SW480 (cell line): Measurements from ENCODE around the gene UHRF2.
A peak's percentile ranks its signal among the peaks of the same experiment; 100 is the strongest.
"Not testable (repeated sequence)": the region's sequence is repeated elsewhere in the genome, so short reads cannot be mapped to it uniquely, and the experiment has no call there.

ENCODE experiments used
- DNase-seq: peaks from one replicate; pipeline ENCODE4 v3.0.0-alpha.2; 2016; ENCODE audit warnings: low spot score

UHRF2 gene

GRCh38 chr9:6428940-6429889 lies 16.2 kb downstream of the UHRF2 start:
- DNase-seq, result no peak

DNA sequence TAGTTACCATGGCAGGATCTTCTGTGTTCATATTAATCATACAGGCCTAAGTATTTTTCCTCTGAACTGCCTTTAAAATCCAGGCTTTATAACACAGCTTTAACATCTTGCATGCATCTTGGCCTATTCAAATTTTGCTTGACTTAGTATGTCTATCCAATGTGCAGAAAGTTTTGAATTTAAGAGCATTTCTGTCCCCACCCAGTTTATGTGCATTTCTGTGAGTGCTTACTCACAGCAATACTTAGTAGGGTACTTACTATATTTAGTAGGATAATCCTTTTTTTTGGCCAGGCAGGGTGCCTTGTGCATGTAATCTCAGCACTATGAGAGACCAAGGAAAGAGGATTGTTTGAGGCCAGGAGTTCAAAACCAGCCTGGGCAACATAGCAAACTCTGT lies 18.0 kb downstream of the UHRF2 start:
- no peak for DNase-seq

DNA sequence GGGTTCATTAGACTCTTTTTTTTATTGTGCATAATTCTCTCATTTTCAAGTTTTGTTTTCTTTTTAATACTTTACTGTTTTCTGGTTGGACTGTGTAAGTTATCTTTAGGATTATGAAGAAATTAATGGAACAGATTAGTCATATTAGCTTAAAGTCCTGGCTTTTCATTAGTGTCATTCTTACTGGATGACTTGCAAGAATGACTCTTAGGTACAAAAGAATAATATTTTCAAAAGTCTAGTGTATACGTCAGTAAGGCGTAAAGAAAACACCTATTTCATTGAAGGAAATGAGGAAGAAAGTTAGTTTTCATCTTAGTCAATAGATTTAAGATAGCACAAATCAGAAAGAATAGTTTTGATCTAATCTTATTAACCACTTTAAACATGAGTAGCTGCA lies 20.4 kb downstream of the UHRF2 start:
- DNase-seq, result no peak

- DNase-seq, result no peak
Observed at GRCh38 chr9:6439051-6439703, 26.2 kb downstream of the UHRF2 start.

DNA sequence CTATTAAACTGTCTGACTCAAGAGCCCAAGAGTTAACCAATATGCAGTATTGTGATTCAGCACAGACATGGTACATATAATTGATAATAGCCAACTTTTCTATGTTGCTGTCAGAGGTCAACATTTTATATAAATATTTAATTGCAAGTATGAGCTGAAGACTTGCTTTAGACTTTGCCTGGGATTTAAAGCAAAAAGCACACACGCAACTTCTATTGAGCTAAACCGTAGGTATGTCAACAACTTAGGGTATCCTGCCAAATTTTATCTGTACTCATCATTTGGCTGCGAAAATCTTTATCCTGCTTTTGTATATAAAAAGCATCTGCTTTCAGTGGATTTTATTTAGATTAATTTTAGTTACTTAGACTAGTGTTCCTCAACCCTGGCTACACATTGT lies 27.4 kb downstream of the UHRF2 start:
- DNase-seq, result no peak

- no peak for DNase-seq
Observed at GRCh38 chr9:6441269-6441668, 28.3 kb downstream of the UHRF2 start.

GRCh38 chr9:6443661-6444060 lies 30.7 kb downstream of the UHRF2 start:
- DNase-seq, result no peak

GRCh38 chr9:6444128-6444527 lies 31.1 kb downstream of the UHRF2 start:
- no peak for DNase-seq

DNA sequence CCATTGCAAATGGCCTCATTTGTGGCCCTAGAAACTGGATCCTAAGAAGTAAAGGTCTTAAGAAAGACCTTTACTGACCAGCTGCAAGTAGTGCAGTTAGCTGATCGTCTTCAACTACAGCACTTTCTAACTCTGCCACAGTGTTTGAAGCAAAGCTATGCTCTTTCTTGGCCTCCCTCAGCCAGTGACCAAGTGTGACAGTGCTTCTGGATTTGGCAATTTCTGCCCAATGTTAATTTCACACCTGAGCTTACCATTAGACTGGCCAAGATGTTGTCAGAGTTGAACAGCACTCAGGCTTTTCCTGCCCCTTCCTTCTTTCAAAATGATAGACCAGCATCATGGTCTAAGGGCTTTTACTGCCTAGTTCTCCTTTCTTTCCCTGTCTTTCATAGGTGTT lies 36.1 kb downstream of the UHRF2 start:
- DNase-seq, result no peak

DNA sequence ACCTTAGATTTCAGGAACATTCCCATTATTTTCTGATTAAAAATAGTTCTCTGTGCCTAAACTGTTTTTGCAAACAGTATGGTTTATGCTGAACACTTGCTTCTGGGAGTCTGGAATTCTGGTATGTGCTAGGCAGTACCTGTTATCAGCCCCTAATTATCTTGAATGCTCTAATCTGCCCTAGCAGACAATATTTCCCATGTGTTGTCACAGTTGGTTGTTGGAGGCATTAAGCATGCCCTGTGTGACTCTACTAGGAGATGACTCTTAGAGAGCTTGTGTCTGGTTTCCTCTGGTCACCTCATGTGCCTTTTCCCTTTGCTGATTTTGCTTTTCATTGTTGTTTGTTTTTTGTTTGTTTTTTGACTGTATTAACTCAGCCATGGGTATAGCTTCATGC lies 36.6 kb downstream of the UHRF2 start:
- DNase-seq, result no peak

- DNase-seq, result no peak
Observed at GRCh38 chr9:6450641-6451375, 37.8 kb downstream of the UHRF2 start.

- DNase-seq, result not testable (repeated sequence)
Observed at GRCh38 chr9:6455292-6455691, 42.3 kb downstream of the UHRF2 start.

GRCh38 chr9:6458704-6459103 lies 45.7 kb downstream of the UHRF2 start:
- not testable (repeated sequence) for DNase-seq

- no peak for DNase-seq
Observed at GRCh38 chr9:6459718-6460117, 46.7 kb downstream of the UHRF2 start.

DNA sequence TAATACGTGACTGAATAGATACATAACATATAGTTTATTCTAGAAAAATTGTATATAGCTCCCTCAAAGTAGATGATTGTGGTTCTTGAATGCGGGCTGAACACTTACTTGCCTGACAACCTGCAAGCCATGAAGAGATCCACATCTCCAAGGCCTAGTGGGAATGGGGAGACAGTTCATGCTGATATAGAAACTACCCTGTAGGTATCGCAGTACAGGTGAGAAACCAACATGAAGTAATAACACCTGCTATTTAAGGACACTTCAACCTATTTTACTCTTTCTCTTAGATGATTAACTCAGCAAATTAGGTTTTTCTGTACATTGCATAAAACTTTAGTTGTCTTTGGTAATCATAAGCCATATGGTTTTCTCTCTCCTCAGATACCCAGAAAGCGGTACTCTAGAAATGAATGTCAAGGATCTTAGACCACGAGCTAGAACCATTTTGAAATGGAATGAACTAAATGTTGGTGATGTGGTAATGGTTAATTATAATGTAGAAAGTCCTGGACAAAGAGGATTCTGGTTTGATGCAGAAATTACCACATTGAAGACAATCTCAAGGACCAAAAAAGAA lies 47.3 kb downstream of the UHRF2 start:
- no peak for DNase-seq

GRCh38 chr9:6461619-6462018 lies 48.6 kb downstream of the UHRF2 start:
- no peak for DNase-seq

DNA sequence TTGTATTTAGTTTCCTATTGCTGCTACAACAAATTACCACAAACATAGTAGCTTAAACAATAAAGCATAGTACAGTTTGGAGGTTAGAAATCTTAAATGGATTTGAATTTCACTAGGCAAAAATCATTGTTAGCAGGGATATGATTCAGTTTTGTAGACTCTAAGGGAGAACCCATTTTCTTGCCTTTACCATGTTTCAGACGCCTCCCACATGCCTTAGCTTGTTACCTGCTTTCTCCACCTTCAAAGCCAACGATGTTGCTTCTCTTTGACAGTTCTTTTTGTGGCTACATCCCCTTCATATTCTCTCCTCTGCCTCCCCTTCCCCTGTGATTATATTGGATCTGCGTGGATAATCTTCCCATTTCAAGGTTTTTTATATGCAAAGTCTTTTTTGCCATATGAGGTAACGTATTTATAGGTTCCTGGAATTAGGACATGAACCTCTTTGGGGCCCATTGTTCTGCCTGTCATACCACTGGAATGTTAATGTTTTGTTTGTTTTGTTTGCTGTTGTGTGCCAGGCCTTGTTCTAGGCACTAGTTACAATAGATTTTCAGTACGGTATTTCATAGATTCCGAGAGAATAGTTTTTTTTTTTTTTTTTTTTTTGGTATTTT lies 54.1 kb downstream of the UHRF2 start:
- DNase-seq, result peak; percentile 12

- DNase-seq, result no peak
Observed at GRCh38 chr9:6471231-6471850, 58.3 kb downstream of the UHRF2 start.

GRCh38 chr9:6473151-6473550 lies 60.2 kb downstream of the UHRF2 start:
- no peak for DNase-seq

- DNase-seq, result no peak
Observed at GRCh38 chr9:6479959-6480358, 67.0 kb downstream of the UHRF2 start.

DNA sequence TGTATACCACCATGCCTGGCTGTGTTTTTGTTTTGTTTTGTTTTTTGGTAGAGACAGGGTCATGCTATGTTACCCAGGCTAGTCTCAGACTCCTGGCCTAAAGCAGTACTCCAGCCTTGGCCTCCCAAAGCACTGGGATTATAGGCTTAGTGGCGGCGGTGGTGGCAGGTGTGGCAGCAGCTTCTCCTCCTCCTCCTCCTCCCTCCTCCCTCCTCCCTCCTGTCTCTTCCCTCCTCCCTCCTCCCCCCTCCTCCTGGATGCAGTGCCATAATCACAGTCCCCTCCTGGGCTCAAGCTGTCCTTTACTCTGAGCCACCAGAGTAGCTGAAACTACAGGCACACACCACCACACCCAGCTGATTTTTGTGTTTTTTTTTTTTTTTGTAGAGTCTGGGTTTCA lies 71.2 kb downstream of the UHRF2 start:
- DNase-seq, result no peak
